Measurements from ENCODE around the gene BDP1.
"Not testable (repeated sequence)": the region's sequence is repeated elsewhere in the genome, so short reads cannot be mapped to it uniquely, and the experiment has no call there.

The BDP1 gene

DNA sequence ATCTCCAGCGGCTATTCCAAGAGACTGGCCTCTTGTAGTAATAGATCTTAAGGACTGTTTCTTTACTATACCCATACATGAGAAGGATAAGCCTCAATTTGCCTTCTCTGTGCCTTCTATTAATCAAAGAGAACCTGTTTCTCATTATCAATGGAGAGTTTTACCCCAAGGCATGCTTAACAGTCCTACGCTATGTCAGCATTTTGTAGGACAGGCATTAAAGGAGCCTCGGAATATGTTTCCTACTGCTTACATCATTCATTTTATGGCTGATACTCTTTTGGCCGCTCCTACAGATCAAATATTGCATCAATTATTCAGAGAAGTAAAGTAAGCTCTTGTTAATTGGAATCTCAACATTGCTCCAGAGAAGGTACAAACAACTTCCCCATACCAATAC, 120.1 kb downstream of the BDP1 start:
- not testable (repeated sequence) for DNase-seq

DNA sequence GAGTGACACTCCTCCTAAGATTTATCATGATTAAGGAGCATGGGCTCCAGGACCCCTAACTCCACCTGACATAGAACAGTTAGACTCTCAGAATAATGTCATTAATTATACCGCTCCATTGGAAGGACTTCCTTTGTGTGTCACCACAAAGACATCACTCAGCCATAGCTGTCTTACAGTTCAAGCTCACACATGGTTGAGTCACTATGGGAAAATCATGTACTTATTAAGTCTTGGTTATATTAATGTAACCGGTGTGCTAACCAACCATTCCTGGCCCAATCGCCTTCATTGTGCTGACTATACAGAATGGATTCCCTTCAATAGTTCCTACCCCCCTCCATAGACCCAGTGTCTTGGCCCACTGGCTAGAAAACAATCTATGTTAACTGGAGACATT, 120.8 kb downstream of the BDP1 start:
- no peak for DNase-seq

DNA sequence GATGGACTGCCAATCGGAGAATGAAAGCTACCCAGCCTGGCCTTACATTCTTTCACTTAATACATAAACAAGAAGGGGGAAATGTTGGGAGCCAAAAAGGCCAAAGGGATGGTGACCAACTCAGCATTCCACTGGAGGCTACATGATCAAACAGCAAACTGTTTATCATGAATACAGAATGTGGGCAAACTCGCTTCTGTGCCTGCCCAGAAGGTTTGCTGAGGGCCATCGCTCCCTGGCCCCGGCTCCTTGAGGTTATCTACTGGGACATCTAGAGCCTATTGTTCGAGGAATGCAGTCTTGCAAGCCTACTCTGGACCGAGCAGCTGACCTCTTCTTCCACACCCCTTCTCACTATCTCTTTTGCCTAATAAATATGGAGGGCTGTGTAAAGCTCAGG, 122.4 kb downstream of the BDP1 start:
- not testable (repeated sequence) for DNase-seq

DNA sequence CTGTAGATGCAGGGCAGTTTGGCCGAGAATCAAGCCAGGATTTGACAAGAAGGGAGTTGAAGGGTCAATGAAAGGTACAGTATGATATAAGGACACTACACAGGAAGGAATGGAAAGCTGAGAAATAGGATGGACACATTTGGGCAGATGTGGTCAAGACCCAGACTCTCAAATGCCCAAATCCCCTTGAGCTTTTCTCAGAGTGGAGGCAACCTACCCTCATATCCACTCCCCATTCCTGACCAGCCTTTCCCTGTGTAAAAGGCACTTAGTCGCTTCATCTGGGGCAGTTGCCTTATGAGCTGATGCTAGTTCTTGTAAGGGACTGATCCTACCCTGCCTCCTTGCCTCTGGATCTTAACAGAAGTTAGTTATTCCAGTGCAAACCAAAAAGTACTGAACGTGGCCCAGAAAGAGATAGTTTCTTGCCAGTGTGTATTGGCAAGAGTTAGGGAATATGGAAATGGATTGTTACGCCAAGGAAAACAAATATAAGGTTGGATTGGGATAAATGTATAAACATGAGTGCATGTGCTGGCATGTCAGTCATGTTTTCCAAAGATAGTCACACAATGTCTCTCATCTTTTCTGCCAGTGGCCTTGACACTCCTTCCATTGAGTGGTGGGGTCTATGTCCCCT, 127.6 kb downstream of the BDP1 start:
- DNase-seq: no peak

DNA sequence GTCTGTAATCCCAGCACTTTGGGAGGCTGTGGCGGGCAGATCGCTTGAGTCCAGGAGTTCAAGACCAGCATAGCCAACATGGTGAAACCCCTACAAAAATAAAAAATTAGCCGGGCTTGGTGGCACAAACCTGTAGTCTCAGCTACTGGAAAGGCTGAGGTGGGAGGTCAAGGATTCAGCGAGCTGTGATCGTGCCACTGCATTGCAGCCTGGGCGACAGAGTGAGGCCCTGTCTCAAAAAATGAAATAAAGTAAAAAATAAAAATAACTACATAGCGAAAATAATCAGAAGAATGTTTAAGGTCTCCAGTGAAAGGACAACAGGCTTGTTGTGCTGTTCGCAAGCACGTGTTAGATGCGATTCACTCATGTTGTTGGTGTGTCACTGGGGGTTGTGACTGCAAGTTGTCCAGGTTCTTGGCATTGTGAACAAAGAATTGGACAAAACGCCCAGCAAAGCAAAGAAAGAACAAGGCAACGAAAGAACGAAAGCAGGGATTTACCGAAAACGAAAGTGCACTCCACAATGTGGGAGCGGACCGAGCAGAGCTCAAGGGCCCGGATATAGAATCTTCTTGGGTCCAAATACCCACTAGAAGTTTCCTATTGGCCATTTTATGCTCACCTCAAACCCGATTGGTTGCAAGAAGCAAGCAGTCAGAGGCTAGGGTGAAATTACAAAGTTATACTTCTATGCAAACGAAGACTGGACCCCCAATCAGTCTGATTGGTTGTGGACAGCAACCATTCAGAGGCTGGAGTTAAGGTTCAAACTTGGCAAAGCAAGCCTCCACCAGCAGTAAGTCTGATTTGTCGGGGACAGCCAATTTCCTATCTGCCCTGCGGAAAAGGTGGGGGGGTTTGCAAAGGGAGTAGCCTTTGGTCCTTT, 130.8 kb downstream of the BDP1 start:
- no peak for DNase-seq

DNA sequence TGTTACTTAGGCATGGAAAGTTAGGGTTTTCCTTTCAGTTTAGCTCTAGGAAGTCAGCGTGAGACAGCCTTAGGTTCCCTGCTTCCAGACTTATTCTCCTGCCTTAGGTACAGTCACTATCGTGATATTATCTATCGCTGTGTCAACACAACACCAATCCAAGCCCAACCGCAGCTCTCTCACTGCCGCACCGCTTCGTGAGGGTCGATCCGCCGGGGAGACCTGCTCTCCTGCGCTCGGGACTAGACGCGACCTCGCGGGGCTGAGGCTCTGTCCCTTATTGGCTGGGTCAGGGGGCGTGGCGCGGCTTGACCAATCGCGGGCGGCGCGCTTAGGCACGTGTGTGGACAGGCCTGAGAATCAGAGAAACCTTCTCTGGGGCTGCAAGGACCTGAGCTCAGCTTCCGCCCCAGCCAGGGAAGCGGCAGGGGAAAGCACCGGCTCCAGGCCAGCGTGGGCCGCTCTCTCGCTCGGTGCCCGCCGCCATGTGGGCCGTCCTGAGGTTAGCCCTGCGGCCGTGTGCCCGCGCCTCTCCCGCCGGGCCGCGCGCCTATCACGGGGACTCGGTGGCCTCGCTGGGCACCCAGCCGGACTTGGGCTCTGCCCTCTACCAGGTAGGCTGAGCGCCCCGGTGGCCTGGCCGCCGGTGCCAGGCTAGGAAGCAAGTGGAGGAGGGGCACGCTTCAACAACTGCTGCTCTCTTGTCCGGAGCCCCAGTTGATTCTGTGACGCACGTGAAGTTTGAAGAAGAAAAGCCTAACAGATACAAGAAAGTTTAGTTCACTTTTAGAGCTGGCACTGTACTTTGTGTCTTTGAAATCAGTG, 131.7 kb downstream of the BDP1 start, which contains the start of gene MCCC2:
TSS of gene MCCC2 (plus strand) at position 400 of the 825 bp plus-strand sequence. CDS start at position 486, 86 bp downstream.
- peak; percentile 65 for DNase-seq

DNA sequence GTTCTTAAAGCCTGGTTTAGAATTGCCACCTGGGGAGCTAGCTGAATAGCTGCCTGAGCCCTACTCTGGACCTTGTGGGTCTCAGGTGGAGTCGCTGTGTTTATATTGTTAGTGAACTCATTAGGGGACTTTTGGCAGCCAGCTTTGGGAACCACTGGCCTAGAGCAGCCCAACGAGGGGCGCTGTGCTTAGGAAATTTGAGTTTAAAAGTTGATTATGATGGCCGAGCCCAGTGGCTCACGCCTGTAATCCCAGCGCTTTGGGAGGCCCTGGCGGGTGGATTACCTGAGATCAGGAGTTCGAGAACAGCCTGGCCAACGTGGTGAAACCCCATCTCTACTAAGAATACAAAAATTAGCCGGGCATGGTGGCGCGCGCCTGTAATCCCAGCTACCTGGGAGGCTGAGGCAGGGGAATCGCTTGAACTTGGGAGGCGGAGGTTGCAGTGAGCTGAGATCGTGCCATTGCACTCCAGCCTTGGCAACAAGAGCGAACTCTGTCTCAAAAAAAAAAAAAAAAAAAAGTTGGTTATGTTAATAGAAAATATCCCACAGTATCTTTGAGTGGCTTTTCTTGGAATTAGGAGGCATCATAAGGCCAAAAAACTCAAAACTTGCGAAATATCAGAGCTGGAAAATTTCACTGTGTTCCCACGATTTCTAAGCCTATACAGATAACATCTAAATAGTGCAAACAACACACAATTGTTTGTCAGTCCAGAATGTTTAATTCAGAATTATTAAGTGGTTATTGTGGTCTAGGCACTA, 132.5 kb downstream of the BDP1 start:
- no peak for DNase-seq

DNA sequence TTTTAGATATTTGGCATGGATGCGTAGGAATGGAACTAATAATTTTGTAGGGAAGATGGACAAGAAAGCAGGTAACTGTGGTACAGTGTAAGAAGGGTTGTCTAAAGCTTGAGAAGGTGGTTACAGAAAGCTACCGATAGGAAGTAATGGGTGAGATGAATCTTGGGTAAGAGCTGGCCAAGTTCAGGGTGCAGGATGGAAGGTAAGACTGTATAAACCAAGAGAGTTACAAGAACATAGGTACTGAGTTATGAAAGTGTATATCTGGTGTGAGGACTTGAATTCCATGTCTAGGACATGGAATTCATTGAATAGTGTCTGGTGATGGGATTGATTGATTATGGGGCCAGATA, 133.1 kb downstream of the BDP1 start:
- no peak for DNase-seq

DNA sequence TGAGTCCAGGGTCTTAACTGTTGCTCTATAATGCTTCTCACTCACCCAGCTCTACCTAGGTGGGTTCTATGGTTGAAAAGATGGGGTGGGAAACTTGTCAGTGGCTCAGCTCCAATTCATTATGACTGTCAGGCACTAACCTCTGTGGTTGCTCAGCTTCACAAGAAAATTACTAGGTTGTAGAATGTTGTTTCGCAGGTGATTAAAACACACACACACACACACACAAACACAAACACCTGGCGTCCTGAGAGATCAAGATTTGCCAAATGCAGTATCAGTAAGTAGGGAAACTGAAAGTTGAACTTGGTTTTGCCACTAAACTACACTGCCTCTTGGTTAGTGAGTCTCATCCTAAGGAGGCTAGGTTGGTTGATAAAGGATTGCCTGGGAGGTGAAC, 134.5 kb downstream of the BDP1 start:
- DNase-seq: no peak

DNA sequence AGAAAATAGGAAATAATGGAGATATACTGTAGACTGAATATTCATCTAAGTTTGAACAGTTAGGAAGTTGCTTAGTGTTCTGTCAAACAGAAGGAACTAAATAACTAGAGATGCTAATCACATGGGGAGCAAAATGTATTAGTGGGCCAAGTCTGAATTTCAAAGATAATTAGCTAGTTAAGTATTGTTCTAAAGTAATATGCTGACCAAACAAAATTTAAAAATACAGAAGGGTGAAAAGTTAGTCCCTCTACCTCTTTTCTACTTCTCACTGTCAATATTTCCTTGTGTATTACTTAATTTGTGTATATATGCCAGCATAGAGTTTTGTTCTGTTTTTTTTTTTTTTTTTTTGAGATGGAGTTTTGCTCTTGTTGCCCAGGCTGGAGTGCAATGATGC, 135.6 kb downstream of the BDP1 start:
- no peak for DNase-seq

DNA sequence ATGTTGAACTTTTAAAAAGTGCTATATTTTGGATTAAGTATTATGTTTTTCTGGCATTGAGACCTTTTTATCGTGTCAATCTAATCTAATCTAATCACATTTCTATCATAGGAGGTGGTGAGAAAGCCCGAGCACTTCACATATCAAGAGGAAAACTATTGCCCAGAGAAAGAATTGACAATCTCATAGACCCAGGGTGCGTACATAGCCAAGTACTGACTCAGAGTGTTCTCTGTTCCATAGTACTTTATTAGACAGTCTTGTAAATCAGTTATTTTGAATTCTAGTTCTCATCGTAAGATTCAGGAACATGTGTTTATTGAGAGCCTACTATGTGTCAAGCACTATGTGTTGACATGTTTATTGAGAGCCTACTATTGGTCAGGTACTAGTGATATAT, 140.7 kb downstream of the BDP1 start:
- no peak for DNase-seq

DNA sequence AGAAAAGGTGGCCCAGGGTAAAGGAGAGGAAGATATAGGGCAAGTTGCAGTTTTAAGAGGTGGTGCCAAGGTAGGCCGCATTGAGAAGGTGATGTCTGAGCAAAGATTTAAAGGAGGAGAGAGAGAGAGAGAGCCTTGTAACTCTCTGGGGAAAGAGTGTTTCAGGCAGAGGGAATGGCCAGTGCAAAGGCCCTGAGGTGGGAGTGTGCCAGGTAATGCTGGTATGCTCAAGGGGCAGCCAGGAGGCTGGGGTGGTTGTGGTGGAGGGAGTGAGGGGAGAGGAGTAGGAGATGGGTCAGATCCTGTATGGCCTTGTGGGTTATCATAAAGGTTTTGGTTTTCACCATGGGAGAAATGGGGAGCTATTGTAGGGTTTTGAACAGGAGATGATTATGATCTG, 141.6 kb downstream of the BDP1 start:
- no peak for DNase-seq

DNA sequence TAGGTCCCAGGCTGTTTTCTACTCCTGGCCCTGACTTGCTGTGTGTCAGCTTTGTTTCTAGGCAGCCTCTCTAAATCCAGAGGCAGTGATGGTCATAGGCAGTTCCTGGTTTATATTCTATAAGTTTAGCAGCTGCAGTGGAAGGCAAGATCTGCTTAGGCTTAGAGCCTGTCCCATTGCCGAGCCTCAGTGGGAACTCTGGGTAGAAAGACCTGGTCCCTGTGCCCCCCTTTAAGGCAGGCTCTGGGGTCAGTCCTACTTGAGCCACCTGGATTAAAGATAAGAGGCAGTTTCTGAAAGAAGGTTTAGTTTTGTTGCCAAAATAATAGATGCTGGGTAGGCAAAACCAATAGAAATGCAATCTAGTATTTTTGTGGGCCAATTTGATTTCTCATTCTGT, 145.3 kb downstream of the BDP1 start:
- no peak for DNase-seq

DNA sequence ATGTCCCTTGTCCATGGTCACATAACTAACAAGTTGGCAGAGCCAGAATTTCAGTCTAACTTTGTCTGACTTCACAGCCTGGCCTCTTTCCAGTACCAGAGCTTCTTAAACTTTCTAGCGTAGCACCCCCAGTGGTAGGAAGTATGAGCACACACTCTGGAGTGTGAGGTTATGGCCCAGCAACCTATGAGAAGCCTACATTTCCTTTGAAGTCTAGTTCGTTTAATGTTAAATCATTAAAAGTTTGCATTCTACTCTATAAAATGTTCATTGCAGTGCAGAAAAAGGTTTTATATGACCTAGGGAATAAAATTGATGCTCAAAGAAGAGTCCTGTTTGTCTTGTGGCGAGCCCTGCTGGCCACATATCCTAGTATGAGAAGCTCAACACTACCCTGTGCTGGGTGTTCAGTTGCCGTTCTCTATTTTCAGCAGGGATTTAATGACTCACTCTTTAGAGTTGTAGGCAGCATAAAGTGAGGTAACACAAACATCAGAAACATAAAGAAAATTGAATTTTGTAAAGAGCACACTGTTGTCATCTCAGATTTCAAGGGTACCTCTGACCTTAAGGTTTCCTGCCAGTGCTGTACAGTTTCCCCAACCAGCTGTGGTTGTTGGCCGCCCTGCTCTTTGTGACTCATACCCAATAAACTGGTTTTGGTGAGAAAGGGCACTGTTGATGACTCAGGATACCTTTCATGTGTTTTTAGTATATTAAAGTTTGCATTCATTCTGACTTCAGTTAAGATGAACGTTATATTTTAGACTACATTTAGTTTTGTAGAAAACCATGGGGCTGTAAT, 146.0 kb downstream of the BDP1 start:
- DNase-seq: no peak

DNA sequence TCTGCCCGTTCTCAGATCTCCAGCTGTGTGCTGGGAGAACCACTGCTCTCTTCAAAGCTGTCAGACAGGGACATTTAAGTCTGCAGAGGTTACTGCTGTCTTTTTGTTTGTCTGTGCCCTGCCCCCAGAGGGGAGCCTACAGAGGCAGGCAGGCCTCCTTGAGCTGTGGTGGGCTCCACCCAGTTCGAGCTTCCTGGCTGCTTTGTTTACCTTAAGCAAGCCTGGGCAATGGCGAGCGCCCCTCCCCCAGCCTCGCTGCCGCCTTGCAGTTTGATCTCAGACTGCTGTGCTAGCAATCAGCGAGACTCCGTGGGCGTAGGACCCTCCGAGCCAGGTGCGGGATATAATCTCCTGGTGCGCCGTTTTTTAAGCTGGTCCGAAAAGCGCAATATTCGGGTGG, 154.5 kb downstream of the BDP1 start:
- DNase-seq: not testable (repeated sequence)

DNA sequence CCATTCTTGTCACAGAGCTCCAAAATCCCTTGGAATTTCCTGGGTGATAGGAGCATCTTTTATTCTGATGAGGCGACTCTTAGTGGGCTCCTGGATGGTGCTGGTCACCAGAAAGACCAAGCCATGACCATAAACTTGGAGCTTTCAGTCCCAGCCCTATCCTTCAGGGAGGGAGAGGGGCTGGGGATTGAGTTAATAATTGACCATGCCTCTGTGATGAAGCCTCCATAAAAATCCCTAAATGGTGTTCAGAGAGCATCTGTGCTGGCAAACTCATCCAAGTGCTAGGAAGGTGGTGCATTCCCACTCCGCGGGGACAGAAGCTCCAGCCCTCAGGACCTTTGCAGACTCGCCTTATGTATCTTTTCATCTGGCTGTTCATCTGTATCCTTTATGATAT, 160.4 kb downstream of the BDP1 start:
- DNase-seq: no peak
